NT2/D1 (cell line): ENCODE data around the gene ABO.
"Not testable (repeated sequence)": the region's sequence is repeated elsewhere in the genome, so short reads cannot be mapped to it uniquely, and the experiment has no call there.

Experiments
- DNase-seq: peaks from one replicate; pipeline ENCODE4 v3.0.0-alpha.2; 2011; ENCODE audit warnings: low read depth, low spot score
- H3K27me3 ChIP-seq: 2 replicates; pipeline ENCODE4 v1.6.0; 2011; ENCODE audit warnings: mild to moderate bottlenecking; ENCODE audit not compliant: insufficient read length, insufficient read depth
- H3K36me3 ChIP-seq: 2 replicates; pipeline ENCODE4 v1.6.1; 2011; ENCODE audit warnings: mild to moderate bottlenecking, low read length, mixed read lengths; ENCODE audit not compliant: insufficient read depth, insufficient read length
- H3K4me1 ChIP-seq: 2 replicates; pipeline ENCODE4 v1.5.1; 2011; ENCODE audit not compliant: insufficient read depth, insufficient read length
- H3K4me3 ChIP-seq: 2 replicates; pipeline ENCODE4 v1.5.1; 2011; ENCODE audit warnings: low read depth; ENCODE audit not compliant: insufficient read length
- H3K9ac ChIP-seq: 2 replicates; pipeline ENCODE4 v1.6.0; 2011; ENCODE audit warnings: low read depth; ENCODE audit not compliant: insufficient read length
- H3K9me3 ChIP-seq: 2 replicates; pipeline ENCODE4 v1.5.1; 2011; ENCODE audit warnings: mild to moderate bottlenecking, low read length; ENCODE audit not compliant: insufficient read depth
- SUZ12 ChIP-seq: IDR thresholded peaks from 2 replicates; pipeline ENCODE4 v1.6.1; 2011; ENCODE audit not compliant: insufficient read length, insufficient read depth; ENCODE audit errors: extremely low read depth
- YY1 ChIP-seq: IDR thresholded peaks from 2 replicates; pipeline ENCODE4 v1.6.1; 2011; ENCODE audit not compliant: insufficient read length, insufficient read depth
- ZNF274 ChIP-seq: IDR thresholded peaks from 2 replicates; pipeline ENCODE4 v1.6.1; 2011; ENCODE audit warnings: mild to moderate bottlenecking, low read depth, low read length

Gene ABO

DNA sequence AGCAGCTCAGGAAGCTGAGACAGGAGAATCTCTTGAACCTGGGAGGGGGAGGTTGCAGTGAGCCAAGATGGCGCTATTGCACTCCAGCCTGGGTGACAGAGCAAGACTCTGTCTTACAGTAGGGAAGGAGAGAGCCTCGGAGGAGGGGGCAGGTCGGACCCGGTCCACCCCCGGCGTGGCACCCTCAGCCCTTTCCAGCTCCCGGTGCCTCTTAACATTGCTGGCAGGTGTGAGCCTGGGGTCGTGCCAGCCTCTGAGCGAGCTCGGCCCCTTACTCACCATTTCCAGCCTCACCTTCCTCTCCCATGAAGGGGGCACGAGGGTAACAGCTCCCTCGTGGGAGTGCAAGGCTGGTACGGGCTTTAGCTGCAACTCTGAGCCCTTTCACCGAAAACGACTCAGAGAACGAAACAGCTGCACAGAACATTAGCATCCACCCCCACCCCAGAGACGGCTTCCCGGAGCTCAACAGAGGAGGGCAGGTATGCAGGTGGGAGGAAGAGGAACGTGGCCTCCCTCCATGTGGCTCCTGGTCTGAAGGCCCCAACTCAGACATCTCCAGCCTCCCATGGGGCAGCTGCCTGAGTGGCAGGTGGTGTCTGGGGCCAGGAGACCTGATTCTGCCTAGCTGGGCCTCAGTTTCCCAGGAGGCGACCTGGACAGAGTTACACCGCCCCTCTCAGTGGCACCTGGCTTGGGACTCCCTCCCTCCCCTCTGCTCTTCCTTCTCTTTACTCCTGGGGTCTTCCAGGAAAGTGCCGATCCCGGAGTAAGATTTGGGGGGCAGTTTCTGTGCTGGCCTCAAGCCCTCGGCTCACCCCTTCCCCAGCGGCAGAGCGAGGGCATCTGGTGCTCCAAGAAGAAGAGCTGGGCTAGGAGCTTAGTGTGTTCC, 28.5 kb upstream of the ABO start:
- Histone ChIP-seq H3K4me3 (no peak overlapping the region), H3K4me1 (peaks cover 13% of the 10 kb centered on the region), H3K9ac (no peak overlapping the region), H3K36me3 (no peaks in the 10 kb centered on the region), H3K9me3 (peaks cover 6% of the 10 kb centered on the region; the same call in 1 of the 2 replicates), H3K27me3 (peaks cover 3% of the 10 kb centered on the region)
- TF ChIP-seq ZNF274 (no peak), SUZ12 (no peak), YY1 (no peak)
- no peak for DNase-seq

DNA sequence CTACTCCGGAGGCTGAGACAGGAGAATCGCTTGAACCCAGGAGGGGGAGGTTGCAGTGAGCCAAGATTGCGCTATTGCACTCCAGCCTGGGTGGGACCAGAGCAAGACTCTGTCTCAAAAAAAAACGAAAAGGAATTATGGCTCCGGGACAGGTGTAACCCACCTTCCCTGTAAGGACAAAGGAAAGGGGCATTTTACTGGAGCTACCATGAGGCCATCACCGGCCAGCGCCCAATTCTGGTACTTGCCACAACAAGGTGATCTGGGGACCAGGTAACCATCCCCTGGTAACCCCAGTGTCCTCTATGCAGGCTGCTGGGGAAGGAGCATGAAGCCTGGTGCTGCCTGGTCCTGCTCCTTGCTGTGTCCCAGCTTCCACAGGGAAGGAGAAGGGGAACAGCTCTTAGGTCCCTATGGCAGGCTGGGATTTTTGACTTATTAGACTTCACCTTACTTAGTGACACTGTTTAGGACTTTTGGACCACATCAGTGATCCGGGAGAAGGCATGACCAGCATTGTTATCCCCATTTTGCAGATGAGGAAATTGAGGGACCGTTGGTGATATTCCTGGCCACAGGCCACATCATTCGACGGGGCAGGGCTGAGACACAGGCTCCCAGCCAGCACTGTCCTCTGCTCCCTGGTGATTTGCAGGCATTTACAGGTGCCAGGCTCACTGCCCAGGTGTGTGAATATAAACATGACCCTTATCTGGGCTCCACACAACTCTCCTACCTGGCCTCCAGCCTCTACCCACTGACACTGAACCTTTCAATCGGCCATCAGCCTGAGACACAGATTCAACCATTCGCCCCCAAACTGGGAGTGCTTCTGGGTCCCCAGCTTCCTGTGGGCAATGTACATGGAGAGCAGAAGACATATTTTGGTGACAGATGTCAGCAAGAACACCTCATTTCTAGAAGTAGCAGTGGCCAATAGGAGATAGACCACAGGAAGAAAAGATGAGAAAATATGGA, 26.5 kb upstream of the ABO start:
- peaks cover 6% of the 10 kb centered on the region; the same call in 1 of the 2 replicates for H3K9me3 ChIP-seq
- H3K4me1 ChIP-seq: peaks cover 13% of the 10 kb centered on the region
- no peaks in the 10 kb centered on the region for H3K27me3 ChIP-seq
- no peak overlapping the region for H3K4me3 ChIP-seq
- DNase-seq: no peak
- TF ChIP-seq SUZ12 (no peak), YY1 (no peak), ZNF274 (no peak)
- H3K9ac ChIP-seq: no peak overlapping the region
- H3K36me3 ChIP-seq: no peaks in the 10 kb centered on the region

DNA sequence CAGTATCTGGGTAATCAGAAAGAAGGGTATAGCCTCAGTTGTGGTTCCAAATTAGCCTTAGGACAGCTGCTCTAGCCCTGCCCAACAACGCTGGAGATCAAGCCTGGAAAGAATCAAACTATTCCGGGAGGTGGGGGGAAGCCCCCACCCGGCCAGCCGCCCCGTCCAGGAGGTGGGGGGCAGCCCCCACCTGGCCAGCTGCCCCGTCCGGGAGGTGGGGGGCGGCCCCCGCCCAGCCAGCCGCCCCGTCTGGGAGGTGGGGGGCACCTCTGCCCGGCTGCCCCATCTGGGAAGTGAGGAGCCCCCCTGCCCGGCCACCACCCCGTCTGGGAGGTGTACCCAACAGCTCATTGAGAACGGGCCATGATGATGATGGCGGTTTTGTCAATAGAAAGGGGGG, 25.0 kb upstream of the ABO start:
- peaks cover 10% of the 10 kb centered on the region for H3K4me1 ChIP-seq
- H3K9me3 ChIP-seq, H3K27me3 ChIP-seq, DNase-seq, H3K4me3 ChIP-seq, H3K9ac ChIP-seq, H3K36me3 ChIP-seq: not testable (repeated sequence)

DNA sequence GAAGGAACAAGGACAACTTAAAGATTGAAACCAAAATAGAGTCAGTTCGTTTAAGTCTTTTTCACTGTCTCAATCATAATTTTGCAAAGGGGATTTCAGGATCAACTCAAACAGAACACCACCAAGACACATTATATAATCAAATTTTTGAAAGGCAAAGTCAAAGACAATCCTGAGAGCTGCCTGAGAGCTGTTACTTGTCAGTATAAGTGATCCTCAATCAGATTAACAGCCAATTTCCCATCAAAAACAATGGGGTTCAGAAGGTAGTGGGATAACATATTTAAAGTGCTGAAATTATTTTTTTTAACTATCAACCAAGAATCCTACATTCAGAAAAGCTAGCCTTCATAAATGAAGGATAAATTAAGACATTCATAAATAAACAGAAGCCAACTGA, 19.3 kb upstream of the ABO start:
- H3K9me3 ChIP-seq: peaks cover 28% of the 10 kb centered on the region
- no peak overlapping the region for H3K4me3 ChIP-seq
- peaks cover 4% of the 10 kb centered on the region for H3K27me3 ChIP-seq
- TF ChIP-seq YY1 (no peak), SUZ12 (no peak), ZNF274 (no peak)
- DNase-seq: no peak
- H3K4me1 ChIP-seq: no peaks in the 10 kb centered on the region
- no peak overlapping the region for H3K9ac ChIP-seq
- H3K36me3 ChIP-seq: no peaks in the 10 kb centered on the region

DNA sequence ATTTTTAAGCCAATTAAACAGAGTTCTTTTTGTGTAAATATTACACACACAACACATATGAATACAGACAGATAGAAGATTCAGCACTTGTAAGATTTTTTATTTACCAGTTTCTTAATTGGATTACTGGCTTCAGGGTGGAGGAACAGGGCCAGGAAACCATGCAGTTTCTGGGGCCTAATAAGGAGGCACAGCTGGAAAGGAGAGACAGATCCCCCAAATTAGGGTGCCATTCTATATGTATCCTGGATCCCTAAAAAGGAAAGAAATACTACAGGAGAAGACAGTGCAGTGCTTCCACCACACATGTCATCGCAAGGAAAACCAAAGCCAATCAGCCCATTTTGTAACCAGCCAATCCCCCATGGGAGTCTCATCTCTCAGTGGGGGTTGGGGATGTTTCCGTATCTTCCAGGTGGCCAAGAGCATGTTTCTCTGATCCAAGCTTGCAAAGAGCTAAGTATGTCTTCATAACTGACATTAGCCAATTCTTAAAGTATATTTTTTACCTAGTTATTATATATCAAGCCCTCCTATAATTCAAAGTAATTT, 15.8 kb upstream of the ABO start:
- DNase-seq: no peak
- peaks cover 45% of the 10 kb centered on the region for H3K9me3 ChIP-seq

DNA sequence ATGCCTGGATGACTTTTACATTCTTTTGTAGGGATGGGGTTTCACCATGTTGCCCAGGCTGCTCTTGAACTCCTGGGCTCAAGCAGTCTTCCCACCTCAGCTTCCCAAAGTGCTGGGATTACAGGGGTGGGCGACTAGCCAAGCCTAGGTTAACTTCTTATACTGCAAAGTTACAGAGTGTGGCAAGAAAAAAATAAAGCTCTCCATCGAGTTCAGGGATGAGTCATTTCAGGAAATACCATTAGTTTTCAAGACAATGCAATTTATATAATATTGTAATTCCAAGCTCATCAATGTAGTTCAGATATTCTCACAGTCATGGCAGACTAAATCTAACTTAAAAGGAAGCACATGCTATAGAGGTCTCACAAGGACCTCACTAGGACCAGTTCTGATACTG, 11.5 kb upstream of the ABO start:
- H3K4me3 ChIP-seq: no peak overlapping the region
- DNase-seq: no peak
- no peak for TF ChIP-seq ZNF274
- TF ChIP-seq YY1: no peak
- TF ChIP-seq SUZ12: no peak
- peaks cover 39% of the 10 kb centered on the region for H3K9me3 ChIP-seq
- no peaks in the 10 kb centered on the region for H3K27me3 ChIP-seq
- H3K36me3 ChIP-seq: no peaks in the 10 kb centered on the region
- H3K4me1 ChIP-seq: no peaks in the 10 kb centered on the region
- H3K9ac ChIP-seq: no peak overlapping the region

More for the DNA sequence above, 15.8 kb upstream of the ABO start:
- no peak overlapping the region for H3K9ac ChIP-seq
- no peaks in the 10 kb centered on the region for H3K36me3 ChIP-seq
- H3K4me1 ChIP-seq: no peaks in the 10 kb centered on the region
- H3K27me3 ChIP-seq: peaks cover 4% of the 10 kb centered on the region
- no peak for TF ChIP-seq YY1
- TF ChIP-seq SUZ12: no peak
- H3K4me3 ChIP-seq: no peak overlapping the region
